ENCODE results near the gene THRSP.

Gene THRSP

GRCh38 chr11:78031629-78032028 is 32.0 kb upstream of the THRSP start:
- no peaks in the 10 kb centered on the region for H3K36me3 ChIP-seq (ENCODE audit: control insufficient read depth in 1 of 2, insufficient read depth in 2 of 2, low read length in 2 of 2)
- peak overlapping the region; percentile 93 for H2AK5ac ChIP-seq (ENCODE audit: low read length)
- WGBS (ENCODE audit: extremely low coverage, insufficient coverage, insufficient read length): no CpG with 5 or more reads among the region's 3 CpGs
- no peak overlapping the region for H3K4ac ChIP-seq (ENCODE audit: low read depth, low read length)
- no peak overlapping the region for H3K4me2 ChIP-seq (ENCODE audit: low read length)
- H3K9ac ChIP-seq (ENCODE audit: low read length): no peak overlapping the region
- no peak overlapping the region for H3K23ac ChIP-seq (ENCODE audit: low read length)
- peaks cover 18 to 28% of the 10 kb centered on the region in 2 experiments for H3K4me1 ChIP-seq (ENCODE audit: control insufficient read depth in 1 of 2, insufficient read depth in 2 of 2, low read length in 2 of 2)
- H2BK5ac ChIP-seq (ENCODE audit: low read depth, low read length, poor library complexity): peak overlapping the region; percentile 68
- no peak overlapping the region for H3K18ac ChIP-seq (ENCODE audit: low read length)
- H4K91ac ChIP-seq (ENCODE audit: low read depth, low read length): peak overlapping the region; percentile 88
- peak overlapping the region; percentile 58 for H3K14ac ChIP-seq (ENCODE audit: low read length)
- H3K27ac ChIP-seq (ENCODE audit: low read depth, low read length): no peak overlapping the region
- H4K12ac ChIP-seq (ENCODE audit: low read depth, low read length): no peak overlapping the region
- DNase-seq: no peak
- H2BK12ac ChIP-seq (ENCODE audit: low read length): peak overlapping the region; percentile 81
- no peaks in the 10 kb centered on the region for H3K9me3 ChIP-seq (ENCODE audit: insufficient read depth, low read depth, low read length)
- no peaks in the 10 kb centered on the region for H3K27me3 ChIP-seq (ENCODE audit: insufficient read depth, low read length)
- no peak overlapping the region for H2BK120ac ChIP-seq (ENCODE audit: insufficient read depth, low read length, poor library complexity)
- no peak overlapping the region for H3K4me3 ChIP-seq (ENCODE audit: low read depth, low read length)
- peaks cover 29% of the 10 kb centered on the region for H3K79me1 ChIP-seq (ENCODE audit: low read length)
- H3K79me2 ChIP-seq (ENCODE audit: control insufficient read depth, insufficient read depth, low read length, poor library complexity): peaks cover 3% of the 10 kb centered on the region
- no peak overlapping the region for H4K8ac ChIP-seq (ENCODE audit: low read depth, low read length)
- H2AFZ ChIP-seq (ENCODE audit: insufficient read depth, low read length, poor library complexity): no peak overlapping the region

- H3K4me2 ChIP-seq (ENCODE audit: low read length): no peak overlapping the region
- no peak for DNase-seq
- no peak overlapping the region for H3K27ac ChIP-seq (ENCODE audit: low read depth, low read length)
- H2BK120ac ChIP-seq (ENCODE audit: insufficient read depth, low read length, poor library complexity): peak overlapping the region; percentile 78
- peak overlapping the region; percentile 68 for H2BK5ac ChIP-seq (ENCODE audit: low read depth, low read length, poor library complexity)
- no peaks in the 10 kb centered on the region for H3K9me3 ChIP-seq (ENCODE audit: insufficient read depth, low read depth, low read length)
- peak overlapping the region; percentile 88 for H4K91ac ChIP-seq (ENCODE audit: low read depth, low read length)
- peaks cover 3% of the 10 kb centered on the region for H3K79me2 ChIP-seq (ENCODE audit: control insufficient read depth, insufficient read depth, low read length, poor library complexity)
- H2BK12ac ChIP-seq (ENCODE audit: low read length): peak overlapping the region; percentile 81
- H3K4me3 ChIP-seq (ENCODE audit: low read depth, low read length): no peak overlapping the region
- no peaks in the 10 kb centered on the region for H3K27me3 ChIP-seq (ENCODE audit: insufficient read depth, low read length)
- H4K8ac ChIP-seq (ENCODE audit: low read depth, low read length): peak overlapping the region; percentile 17
- H3K23ac ChIP-seq (ENCODE audit: low read length): no peak overlapping the region
- peaks cover 28% of the 10 kb centered on the region for H3K79me1 ChIP-seq (ENCODE audit: low read length)
- peak overlapping the region; percentile 58 for H3K14ac ChIP-seq (ENCODE audit: low read length)
- H2AK5ac ChIP-seq (ENCODE audit: low read length): peak overlapping the region; percentile 93
- peaks cover 22 to 31% of the 10 kb centered on the region in 2 experiments for H3K4me1 ChIP-seq (ENCODE audit: control insufficient read depth in 1 of 2, insufficient read depth in 2 of 2, low read length in 2 of 2)
- no peak overlapping the region for H2AFZ ChIP-seq (ENCODE audit: insufficient read depth, low read length, poor library complexity)
- no peak overlapping the region for H3K4ac ChIP-seq (ENCODE audit: low read depth, low read length)
- no peak overlapping the region for H4K12ac ChIP-seq (ENCODE audit: low read depth, low read length)
- H3K18ac ChIP-seq (ENCODE audit: low read length): no peak overlapping the region
- no peaks in the 10 kb centered on the region for H3K36me3 ChIP-seq (ENCODE audit: control insufficient read depth in 1 of 2, insufficient read depth in 2 of 2, low read length in 2 of 2)
- H3K9ac ChIP-seq (ENCODE audit: low read length): no peak overlapping the region
Observed at GRCh38 chr11:78032090-78032489, 31.6 kb upstream of the THRSP start.

- Histone ChIP-seq H4K12ac (ENCODE audit: low read depth, low read length) (no peak overlapping the region), H3K23ac (ENCODE audit: low read length) (no peak overlapping the region), H4K8ac (ENCODE audit: low read depth, low read length) (no peak overlapping the region), H3K79me1 (ENCODE audit: low read length) (peaks cover 22% of the 10 kb centered on the region), H2BK12ac (ENCODE audit: low read length) (no peak overlapping the region), H3K27me3 (ENCODE audit: insufficient read depth, low read length) (no peaks in the 10 kb centered on the region), H3K14ac (ENCODE audit: low read length) (no peak overlapping the region), H3K4me1 (ENCODE audit: control insufficient read depth in 1 of 2, insufficient read depth in 2 of 2, low read length in 2 of 2) (peaks cover 25 to 32% of the 10 kb centered on the region in 2 experiments), H2BK5ac (ENCODE audit: low read depth, low read length, poor library complexity) (peak overlapping the region; percentile 19), H3K36me3 (ENCODE audit: control insufficient read depth in 1 of 2, insufficient read depth in 2 of 2, low read length in 2 of 2) (no peaks in the 10 kb centered on the region), H2AFZ (ENCODE audit: insufficient read depth, low read length, poor library complexity) (no peak overlapping the region), H3K9ac (ENCODE audit: low read length) (no peak overlapping the region), H4K91ac (ENCODE audit: low read depth, low read length) (no peak overlapping the region), H2AK5ac (ENCODE audit: low read length) (no peak overlapping the region), H3K4ac (ENCODE audit: low read depth, low read length) (no peak overlapping the region), H2BK120ac (ENCODE audit: insufficient read depth, low read length, poor library complexity) (no peak overlapping the region), H3K4me2 (ENCODE audit: low read length) (no peak overlapping the region), H3K4me3 (ENCODE audit: low read depth, low read length) (no peak overlapping the region), H3K18ac (ENCODE audit: low read length) (no peak overlapping the region), H3K9me3 (ENCODE audit: insufficient read depth, low read depth, low read length) (no peaks in the 10 kb centered on the region), H3K27ac (ENCODE audit: low read depth, low read length) (no peak overlapping the region), H3K79me2 (ENCODE audit: control insufficient read depth, insufficient read depth, low read length, poor library complexity) (peaks cover 3% of the 10 kb centered on the region)
- DNase-seq: no peak
- no CpG with 5 or more reads among the region's 4 CpGs for WGBS (ENCODE audit: extremely low coverage, insufficient coverage, insufficient read length)
Observed at GRCh38 chr11:78033040-78033439, 30.6 kb upstream of the THRSP start.

GRCh38 chr11:78034623-78035022 is 29.0 kb upstream of the THRSP start:
- no peak overlapping the region for H3K14ac ChIP-seq (ENCODE audit: low read length)
- peak overlapping the region; percentile 4 for H4K91ac ChIP-seq (ENCODE audit: low read depth, low read length)
- no peak overlapping the region for H4K12ac ChIP-seq (ENCODE audit: low read depth, low read length)
- no peak overlapping the region for H3K18ac ChIP-seq (ENCODE audit: low read length)
- H2AFZ ChIP-seq (ENCODE audit: insufficient read depth, low read length, poor library complexity): no peak overlapping the region
- H3K79me1 ChIP-seq (ENCODE audit: low read length): peaks cover 16% of the 10 kb centered on the region
- H2BK5ac ChIP-seq (ENCODE audit: low read depth, low read length, poor library complexity): no peak overlapping the region
- no peak overlapping the region for H2AK5ac ChIP-seq (ENCODE audit: low read length)
- no peak overlapping the region for H3K4ac ChIP-seq (ENCODE audit: low read depth, low read length)
- WGBS (ENCODE audit: extremely low coverage, insufficient coverage, insufficient read length): no CpG with 5 or more reads among the region's 10 CpGs
- DNase-seq: no peak
- no peaks in the 10 kb centered on the region for H3K9me3 ChIP-seq (ENCODE audit: insufficient read depth, low read depth, low read length)
- peaks cover 18 to 26% of the 10 kb centered on the region in 2 experiments for H3K4me1 ChIP-seq (ENCODE audit: control insufficient read depth in 1 of 2, insufficient read depth in 2 of 2, low read length in 2 of 2)
- no peak overlapping the region for H3K27ac ChIP-seq (ENCODE audit: low read depth, low read length)
- H3K36me3 ChIP-seq (ENCODE audit: control insufficient read depth in 1 of 2, insufficient read depth in 2 of 2, low read length in 2 of 2): no peaks in the 10 kb centered on the region
- H4K8ac ChIP-seq (ENCODE audit: low read depth, low read length): no peak overlapping the region
- no peak overlapping the region for H3K9ac ChIP-seq (ENCODE audit: low read length)
- H3K4me3 ChIP-seq (ENCODE audit: low read depth, low read length): no peak overlapping the region
- H2BK120ac ChIP-seq (ENCODE audit: insufficient read depth, low read length, poor library complexity): no peak overlapping the region
- peaks cover 3% of the 10 kb centered on the region for H3K79me2 ChIP-seq (ENCODE audit: control insufficient read depth, insufficient read depth, low read length, poor library complexity)
- no peak overlapping the region for H3K4me2 ChIP-seq (ENCODE audit: low read length)
- H3K23ac ChIP-seq (ENCODE audit: low read length): no peak overlapping the region
- no peak overlapping the region for H2BK12ac ChIP-seq (ENCODE audit: low read length)
- H3K27me3 ChIP-seq (ENCODE audit: insufficient read depth, low read length): no peaks in the 10 kb centered on the region

Measured in trophoblast cell (in vitro differentiated cells and primary cell).